ENCODE results near the gene NCAPG2.

The NCAPG2 gene

DNA sequence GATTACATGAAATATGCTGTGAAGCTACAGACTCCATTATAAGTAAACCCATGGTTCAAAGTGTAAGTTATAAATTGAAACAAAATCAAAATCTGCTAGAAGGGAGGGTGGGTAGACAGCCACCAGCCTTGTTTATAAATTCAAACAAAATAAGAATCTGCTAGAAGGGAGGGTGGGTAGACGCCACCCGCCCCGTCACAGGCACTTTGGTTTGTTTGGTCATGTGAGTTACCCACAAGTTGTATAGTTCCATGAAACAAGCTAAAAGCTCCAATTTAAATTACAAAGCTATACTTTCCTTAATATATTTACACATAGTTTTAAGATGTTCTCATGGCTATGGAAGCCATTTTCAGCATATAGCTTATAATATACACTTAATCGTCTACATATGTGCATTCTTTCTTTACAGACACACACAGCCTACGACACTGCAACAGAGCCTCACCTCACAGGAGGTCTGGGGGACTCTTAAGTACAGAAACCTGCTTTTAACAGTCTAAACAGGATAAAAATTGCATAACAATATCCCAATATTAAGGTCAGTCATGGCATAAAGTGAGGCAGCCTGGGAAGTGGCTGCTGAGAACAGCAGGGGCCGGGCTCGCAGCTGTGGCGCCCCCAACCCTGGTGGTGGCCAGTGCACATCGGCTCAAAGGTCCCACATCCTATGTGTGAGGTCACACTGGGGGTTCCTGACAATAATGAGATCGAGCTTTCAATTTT is 28.1 kb upstream of the NCAPG2 start:
- DNase-seq: no peak

DNA sequence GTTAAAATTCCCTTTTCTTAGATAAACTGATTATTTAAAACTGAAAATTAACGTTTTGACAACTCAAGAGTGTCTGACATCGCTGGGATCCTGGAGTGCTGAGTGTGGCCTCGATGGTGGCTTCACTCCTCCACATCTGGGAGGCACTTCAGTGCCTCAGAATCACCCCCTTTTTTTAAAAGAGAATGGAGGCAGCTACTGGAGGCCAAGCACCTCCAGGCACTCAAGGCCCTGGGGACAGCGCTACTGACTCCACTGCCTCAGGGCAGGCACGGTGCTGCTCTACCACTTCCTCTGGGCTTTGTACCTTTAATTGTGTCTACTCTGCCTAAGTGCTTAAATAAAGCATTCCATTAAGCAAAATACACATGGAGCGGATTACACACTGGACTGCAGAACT is 27.2 kb upstream of the NCAPG2 start:
- no peak for DNase-seq

DNA sequence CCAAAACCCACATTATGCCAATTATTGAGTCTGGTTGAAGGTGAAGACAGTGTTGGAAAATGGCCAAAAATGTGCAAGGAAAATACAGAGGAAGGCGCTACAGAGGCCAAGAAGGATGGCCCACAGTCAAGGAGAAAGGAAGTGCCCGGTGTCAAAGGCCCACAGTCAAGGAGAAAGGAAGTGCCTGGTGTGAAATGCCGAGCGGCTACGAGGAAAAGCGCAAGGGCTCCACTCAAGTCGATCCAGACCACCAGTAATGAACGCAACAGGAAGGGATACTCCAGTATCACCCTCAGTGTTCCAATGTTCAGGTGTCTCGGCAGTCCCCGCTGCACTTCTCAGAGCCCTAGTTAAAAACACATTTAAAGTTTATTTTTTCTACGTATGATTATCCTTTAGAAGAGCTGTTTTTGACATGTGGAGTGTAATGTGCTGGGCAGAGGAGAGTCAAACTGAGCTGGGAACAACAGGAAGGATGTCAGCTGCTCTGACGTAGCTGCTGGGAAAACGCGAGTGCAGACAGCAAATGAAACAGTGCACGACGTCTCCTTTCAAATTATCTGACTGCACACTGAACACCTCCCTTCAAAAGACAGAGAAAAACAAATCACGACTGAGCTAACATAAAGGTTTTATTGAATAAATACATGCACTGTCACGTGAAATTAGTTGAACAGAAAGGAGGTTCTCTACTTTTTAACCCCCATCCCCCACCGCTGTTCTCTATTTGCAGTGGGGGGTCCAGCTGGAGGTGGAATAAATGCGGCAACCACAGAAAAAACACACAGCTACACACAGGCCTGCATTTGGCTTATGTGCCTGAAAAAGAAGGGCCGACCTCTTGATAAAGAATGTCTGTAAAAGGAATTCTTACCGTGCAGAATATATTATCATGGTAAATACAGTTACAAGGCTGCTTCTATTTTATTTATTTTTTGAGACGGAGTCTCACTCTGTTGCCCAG is 26.1 kb upstream of the NCAPG2 start:
- DNase-seq: no peak

DNA sequence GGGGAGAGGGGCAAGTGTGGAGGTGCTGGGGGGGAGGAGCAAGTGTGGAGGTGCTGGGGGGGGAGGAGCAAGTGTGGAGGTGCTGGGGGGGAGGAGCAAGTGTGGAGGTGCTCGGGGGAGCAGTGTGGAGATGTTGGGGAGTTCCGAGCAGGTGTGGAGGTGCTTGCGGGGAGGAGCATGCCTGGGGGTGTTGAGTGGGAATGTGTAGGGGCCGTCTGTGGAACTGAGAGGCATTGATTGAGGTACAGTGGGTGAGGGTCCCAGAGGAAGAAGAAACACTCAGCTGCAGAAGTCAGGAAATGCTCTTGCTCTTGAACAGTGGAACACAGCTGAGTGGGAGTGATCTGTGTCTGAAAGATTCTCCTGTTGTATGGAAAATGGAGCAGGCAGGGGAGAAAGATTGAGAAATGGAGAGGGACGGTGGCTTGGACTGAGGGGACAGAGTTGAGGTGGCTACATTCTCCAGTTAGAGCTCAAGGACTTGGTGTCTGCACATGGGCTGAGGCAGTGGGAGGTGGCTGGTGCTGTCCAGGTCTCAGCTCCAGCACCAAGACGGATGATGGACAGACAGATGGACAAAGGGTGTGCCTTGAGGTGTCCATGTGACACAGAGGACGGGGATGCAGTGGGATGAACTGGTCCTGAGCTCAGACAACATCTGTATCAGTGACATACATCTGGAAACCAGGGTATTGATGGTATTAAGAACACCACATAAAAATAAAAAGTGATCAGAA is 25.2 kb upstream of the NCAPG2 start:
- no peak for DNase-seq

DNA sequence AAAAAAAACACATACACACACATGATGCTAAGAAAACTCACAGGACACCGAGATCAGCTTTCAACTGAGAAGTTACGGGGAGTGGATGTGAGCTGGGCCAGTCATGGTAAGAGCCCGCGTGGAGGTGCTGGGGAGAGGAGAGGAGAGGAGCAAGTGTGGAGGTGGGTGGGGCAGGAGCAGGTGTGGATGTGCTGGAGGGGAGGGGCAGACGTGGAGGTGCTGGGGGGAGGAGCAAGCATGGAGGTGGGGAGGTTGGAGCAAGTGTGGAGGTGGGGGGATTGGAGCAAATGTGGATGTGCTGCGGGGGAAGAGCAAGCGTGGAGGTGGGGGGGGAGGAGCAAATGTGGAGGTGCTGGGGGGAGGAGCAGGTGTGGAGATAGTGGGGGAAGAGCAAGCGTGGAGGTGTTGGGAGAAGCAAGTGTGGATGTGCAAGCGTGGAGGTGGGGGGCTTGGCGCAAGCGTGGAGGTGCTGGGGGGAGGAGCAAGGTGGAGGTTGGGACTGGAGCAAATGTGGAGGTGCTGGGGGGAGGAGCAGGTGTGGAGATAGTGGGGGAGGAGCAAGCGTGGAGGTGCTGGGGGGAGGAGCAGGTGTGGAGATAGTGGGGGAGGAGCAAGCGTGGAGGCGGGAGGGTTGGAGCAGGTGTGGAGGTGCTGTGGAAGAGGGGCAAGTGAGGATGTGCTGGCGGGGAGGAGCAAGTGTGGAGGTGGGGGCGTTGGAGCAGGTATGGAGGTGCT is 24.5 kb upstream of the NCAPG2 start:
- DNase-seq: no peak

GRCh38 chr7:158727690-158728089 is 23.1 kb upstream of the NCAPG2 start:
- DNase-seq: no peak

- no peak for DNase-seq
These were observed 21.7 kb upstream of the NCAPG2 start for GRCh38 chr7:158726277-158726807.

DNA sequence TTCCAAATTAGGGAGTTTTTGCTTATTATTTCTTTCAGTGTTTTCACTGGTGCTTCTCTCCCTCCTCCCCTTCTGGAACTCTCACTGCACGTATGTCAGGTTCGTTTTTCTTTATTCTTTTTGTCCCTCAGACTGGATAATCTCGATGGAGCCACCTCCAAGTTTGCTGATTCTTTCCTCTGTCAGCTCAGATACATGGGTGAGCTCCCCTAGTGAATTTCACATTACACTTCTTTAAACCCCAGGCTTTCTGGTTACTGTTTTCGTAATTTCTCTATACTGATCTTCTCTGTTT is 20.8 kb upstream of the NCAPG2 start:
- DNase-seq: no peak

DNA sequence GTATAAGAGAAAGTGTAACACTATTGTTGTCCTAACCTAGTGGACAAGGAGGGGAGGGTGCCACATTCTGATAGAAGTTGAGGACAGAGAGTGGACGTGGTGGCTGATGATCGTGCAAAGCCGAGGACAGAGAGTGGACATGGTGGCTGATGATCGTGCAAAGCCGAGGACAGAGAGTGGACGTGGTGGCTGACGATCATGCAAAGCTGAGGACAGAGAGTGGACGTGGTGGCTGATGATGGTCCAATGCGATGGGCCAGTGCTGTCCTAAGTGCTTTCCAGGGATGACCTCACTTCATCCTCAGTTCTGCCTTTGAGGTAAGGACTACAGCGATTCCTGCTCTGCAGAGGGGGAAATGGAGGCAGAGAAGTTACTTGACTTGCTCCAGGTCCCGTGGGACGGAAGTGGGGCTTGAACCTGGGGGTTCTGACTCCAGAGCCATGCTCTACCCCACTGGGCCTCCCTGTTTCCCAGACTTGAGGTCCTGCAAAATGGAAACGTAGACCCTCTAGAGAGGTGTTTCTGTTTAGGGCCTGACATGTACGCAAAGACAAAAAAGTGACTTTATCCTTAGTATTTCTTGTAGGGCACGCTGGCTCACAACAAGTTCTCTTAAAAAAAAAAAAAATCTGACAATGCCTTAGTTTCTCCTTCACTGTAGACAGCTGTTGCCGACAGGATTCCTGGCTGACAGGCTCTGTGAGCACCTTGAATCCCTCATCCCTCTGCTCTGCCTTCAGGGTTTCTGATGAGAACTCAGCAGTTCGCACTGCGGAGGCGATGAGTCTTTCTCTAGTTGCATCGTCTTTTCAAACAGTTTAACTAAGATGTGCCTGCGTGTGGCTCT is 20.3 kb upstream of the NCAPG2 start:
- DNase-seq: no peak

- DNase-seq: no peak
These were observed 19.2 kb upstream of the NCAPG2 start for GRCh38 chr7:158723714-158724385.

DNA sequence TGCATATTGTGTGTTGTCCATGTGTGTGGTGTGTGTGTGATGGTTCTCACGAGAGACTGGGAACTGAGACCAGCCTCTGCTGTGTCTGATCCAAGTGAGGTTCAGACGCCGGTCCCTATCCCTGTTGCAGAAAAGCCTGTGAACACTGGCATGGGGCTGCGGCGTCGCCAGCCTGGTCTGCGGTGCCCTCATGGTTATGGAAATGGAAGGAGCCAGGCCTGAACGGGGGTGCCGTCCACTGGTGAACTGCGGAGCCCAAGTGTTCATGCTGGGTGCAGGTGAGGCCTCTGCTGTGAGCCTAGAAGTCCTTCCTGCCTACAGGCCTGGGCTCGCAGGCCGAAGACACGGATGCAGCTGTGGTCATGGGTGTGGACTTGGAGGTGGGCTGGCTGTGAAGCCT is 18.7 kb upstream of the NCAPG2 start:
- no peak for DNase-seq

- no peak for DNase-seq
These were observed 18.1 kb upstream of the NCAPG2 start for GRCh38 chr7:158722574-158723237.

GRCh38 chr7:158720112-158720511 is 15.5 kb upstream of the NCAPG2 start:
- DNase-seq: no peak

- no peak for DNase-seq
These were observed 12.2 kb upstream of the NCAPG2 start for GRCh38 chr7:158716802-158717201.

DNA sequence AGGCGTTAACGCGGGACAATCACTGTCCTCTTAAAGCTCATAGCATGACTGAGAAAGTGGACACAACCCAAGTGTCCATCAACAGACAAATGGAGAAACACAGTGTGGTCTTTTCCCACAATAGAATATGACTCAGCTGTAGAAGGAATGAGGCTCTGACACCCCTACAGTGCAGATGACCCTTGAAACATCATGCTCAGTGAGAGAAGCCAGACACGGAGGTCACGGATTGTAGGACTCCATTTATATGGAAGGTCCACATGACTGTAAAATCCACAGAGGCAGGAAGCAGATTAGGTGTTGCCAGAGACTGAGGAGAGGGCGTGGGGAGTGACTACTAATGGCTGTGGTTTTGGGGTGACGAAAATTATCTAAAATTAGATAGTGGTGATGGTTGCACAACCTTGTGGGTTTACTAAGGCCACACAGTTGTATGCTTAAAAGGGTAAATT is 6.1 kb upstream of the NCAPG2 start:
- DNase-seq: no peak

DNA sequence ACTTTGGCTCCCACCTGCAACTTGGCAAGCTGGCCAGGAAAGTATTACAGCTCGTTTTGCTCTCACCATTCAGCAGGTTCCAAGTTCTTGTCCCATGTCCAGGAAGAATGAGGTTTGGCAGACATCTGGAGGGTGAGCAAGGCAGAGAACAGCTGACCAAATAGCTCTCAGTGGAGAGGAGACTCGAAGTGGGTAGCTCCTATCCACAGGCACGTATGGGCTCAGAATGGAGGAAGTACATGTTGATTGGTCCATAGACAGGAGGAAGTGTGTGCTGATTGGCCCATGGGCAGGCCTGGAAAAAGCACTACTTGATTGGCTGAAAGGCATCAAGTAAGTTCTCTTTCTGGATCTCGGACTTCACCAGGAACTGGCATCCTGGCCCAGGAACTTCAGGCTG is 3.0 kb upstream of the NCAPG2 start:
- DNase-seq: no peak

- DNase-seq: no peak
These were observed 2.3 kb upstream of the NCAPG2 start for GRCh38 chr7:158706710-158707590.

- DNase-seq: no peak
These were observed 1.7 kb upstream of the NCAPG2 start for GRCh38 chr7:158706273-158706704.

DNA sequence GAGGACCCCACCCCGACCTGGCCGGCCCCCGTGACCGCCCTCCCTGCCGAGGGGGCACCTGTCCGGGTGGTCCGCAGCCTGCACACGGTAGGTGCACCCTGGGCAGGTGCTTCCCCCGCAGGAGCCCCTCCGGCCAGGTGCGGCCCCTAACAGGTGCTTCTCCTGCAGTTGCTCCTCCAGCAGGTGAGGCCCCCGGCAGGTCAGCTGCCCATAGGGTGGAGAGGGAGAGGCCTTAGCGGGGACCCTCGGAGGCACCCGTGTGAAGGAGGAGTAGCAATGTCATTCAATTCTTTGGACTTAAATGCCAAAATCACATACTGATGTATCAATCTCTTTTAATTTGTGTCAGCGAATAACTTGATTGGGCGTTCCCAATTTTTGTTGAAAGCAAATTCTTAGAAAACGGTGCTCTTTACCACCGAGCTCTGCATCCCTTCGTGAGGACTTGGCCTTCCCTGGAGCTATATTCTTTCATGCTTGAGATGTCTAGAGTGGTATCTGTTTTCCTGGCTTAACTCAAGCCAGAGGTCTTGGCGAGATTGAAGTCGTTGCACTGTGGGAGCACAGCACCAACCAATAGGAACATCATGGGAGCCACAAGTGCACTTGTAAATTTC is 738 bp upstream of the NCAPG2 start:
- DNase-seq: peak; percentile 25

Measured in stimulated activated CD4-positive, alpha-beta T cell treated with anti-CD3 and anti-CD28 coated beads, Interleukin-15, amount 100 ng/mL, for 24 hours (primary cell).